DOHH2 (cell line): ENCODE data around the gene CIBAR2.

Experiments
- H3F3A ChIP-seq: fragments of 200-600 bp; sonication (generic), shearing (Covaris generic); 2 replicates; pipeline ENCODE4 v1.6.0; 2016; ENCODE audit warnings: antibody characterized with exemption, mild to moderate bottlenecking; ENCODE audit not compliant: control insufficient read depth, insufficient read depth
- H3K27ac ChIP-seq: fragments of 200-600 bp; sonication (generic); 2 replicates; pipeline ENCODE4 v1.5.1; 2014; ENCODE audit warnings: low read depth, mild to moderate bottlenecking, low read length, moderate library complexity
- H3K27me3 ChIP-seq: fragments of 200-600 bp; sonication (generic); 2 replicates; pipeline ENCODE4 v1.6.1; 2014; ENCODE audit warnings: mild to moderate bottlenecking, low read length, mixed read lengths; ENCODE audit not compliant: control insufficient read depth
- H3K36me3 ChIP-seq: fragments of 200-600 bp; sonication (generic); 2 replicates; pipeline ENCODE4 v1.6.1; 2014; ENCODE audit warnings: mild to moderate bottlenecking, low read length, moderate library complexity, mixed read lengths; ENCODE audit not compliant: control insufficient read depth
- H3K4me1 ChIP-seq: fragments of 200-600 bp; sonication (generic); 2 replicates; pipeline ENCODE4 v1.6.1; 2014; ENCODE audit warnings: mild to moderate bottlenecking, low read length, mixed read lengths; ENCODE audit not compliant: control insufficient read depth
- H3K4me2 ChIP-seq: fragments of 200-600 bp; sonication (generic); 2 replicates; pipeline ENCODE4 v1.6.0; 2014; ENCODE audit warnings: mild to moderate bottlenecking, low read length, moderate library complexity
- H3K4me3 ChIP-seq: fragments of 200-600 bp; sonication (generic); 2 replicates; pipeline ENCODE4 v1.5.1; 2014; ENCODE audit warnings: mild to moderate bottlenecking, low read length, mixed read lengths
- H3K79me2 ChIP-seq: fragments of 200-600 bp; sonication (generic); 2 replicates; pipeline ENCODE4 v1.6.1; 2014; ENCODE audit warnings: mild to moderate bottlenecking, low read length, mixed read lengths; ENCODE audit not compliant: control insufficient read depth
- H3K9me2 ChIP-seq: fragments of 200-600 bp; sonication (generic); replicated peaks from 2 replicates; pipeline ENCODE4 v1.6.1; 2014; ENCODE audit warnings: mild to moderate bottlenecking, low read length, mixed read lengths; ENCODE audit not compliant: control insufficient read depth
- H3K9me3 ChIP-seq: fragments of 200-600 bp; sonication (generic); 2 replicates; pipeline ENCODE4 v1.6.1; 2014; ENCODE audit warnings: antibody characterized with exemption, low read length, mixed read lengths; ENCODE audit not compliant: control insufficient read depth, insufficient read depth
- H4K20me1 ChIP-seq: fragments of 200-600 bp; sonication (generic); 2 replicates; pipeline ENCODE4 v1.6.0; 2014; ENCODE audit warnings: low read depth, mild to moderate bottlenecking, antibody characterized with exemption, low read length, moderate library complexity; ENCODE audit not compliant: control insufficient read depth, insufficient read depth
- EZH2phosphoT487 ChIP-seq: fragments of 200-600 bp; sonication (generic); IDR thresholded peaks from 2 replicates; pipeline ENCODE4 v1.6.1; 2017; ENCODE audit warnings: borderline replicate concordance, mild to moderate bottlenecking, antibody characterized with exemption, low read length, moderate library complexity, mixed read lengths
- TF ChIP-seq, protein P1 (sequence below): fragments of 200-600 bp; sonication (generic); IDR thresholded peaks from one replicate; pipeline ENCODE4 v1.5.1; 2014; ENCODE audit warnings: antibody characterized with exemption, mild to moderate bottlenecking, low read depth, low read length; ENCODE audit not compliant: poor library complexity, severe bottlenecking

Gene CIBAR2

GRCh38 chr16:85152414-85153030, 40.2 kb upstream of the CIBAR2 start:
- H3K9me3 ChIP-seq, result no peaks in the 10 kb centered on the region
- H3K4me3 ChIP-seq, result no peak overlapping the region
- H3K4me1 ChIP-seq, result no peaks in the 10 kb centered on the region
- no peaks in the 10 kb centered on the region for H3K36me3 ChIP-seq
- H3K79me2 ChIP-seq, result no peaks in the 10 kb centered on the region
- H3K9me2 ChIP-seq, result no peaks in the 10 kb centered on the region
- no peak overlapping the region for H3K27ac ChIP-seq
- H4K20me1 ChIP-seq, result no peaks in the 10 kb centered on the region
- no peak overlapping the region for H3K4me2 ChIP-seq
- no peak for TF ChIP-seq EZH2phosphoT487
- TF ChIP-seq, protein P1, sequence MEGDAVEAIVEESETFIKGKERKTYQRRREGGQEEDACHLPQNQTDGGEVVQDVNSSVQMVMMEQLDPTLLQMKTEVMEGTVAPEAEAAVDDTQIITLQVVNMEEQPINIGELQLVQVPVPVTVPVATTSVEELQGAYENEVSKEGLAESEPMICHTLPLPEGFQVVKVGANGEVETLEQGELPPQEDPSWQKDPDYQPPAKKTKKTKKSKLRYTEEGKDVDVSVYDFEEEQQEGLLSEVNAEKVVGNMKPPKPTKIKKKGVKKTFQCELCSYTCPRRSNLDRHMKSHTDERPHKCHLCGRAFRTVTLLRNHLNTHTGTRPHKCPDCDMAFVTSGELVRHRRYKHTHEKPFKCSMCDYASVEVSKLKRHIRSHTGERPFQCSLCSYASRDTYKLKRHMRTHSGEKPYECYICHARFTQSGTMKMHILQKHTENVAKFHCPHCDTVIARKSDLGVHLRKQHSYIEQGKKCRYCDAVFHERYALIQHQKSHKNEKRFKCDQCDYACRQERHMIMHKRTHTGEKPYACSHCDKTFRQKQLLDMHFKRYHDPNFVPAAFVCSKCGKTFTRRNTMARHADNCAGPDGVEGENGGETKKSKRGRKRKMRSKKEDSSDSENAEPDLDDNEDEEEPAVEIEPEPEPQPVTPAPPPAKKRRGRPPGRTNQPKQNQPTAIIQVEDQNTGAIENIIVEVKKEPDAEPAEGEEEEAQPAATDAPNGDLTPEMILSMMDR, result no peak
- no peaks in the 10 kb centered on the region for H3K27me3 ChIP-seq
- H3F3A ChIP-seq, result no peaks in the 10 kb centered on the region

- no peak overlapping the region for H3K27ac ChIP-seq
- no peaks in the 10 kb centered on the region for H3K4me1 ChIP-seq
- no peaks in the 10 kb centered on the region for H3K9me3 ChIP-seq
- no peaks in the 10 kb centered on the region for H3F3A ChIP-seq
- H3K4me3 ChIP-seq, result no peak overlapping the region
- H3K9me2 ChIP-seq, result no peaks in the 10 kb centered on the region
- no peaks in the 10 kb centered on the region for H3K27me3 ChIP-seq
- no peak for TF ChIP-seq EZH2phosphoT487
- TF ChIP-seq, protein P1, result no peak
- H4K20me1 ChIP-seq, result no peaks in the 10 kb centered on the region
- H3K36me3 ChIP-seq, result no peaks in the 10 kb centered on the region
- H3K79me2 ChIP-seq, result no peaks in the 10 kb centered on the region
- no peak overlapping the region for H3K4me2 ChIP-seq
These were observed 39.5 kb upstream of the CIBAR2 start for GRCh38 chr16:85151603-85152413.

DNA sequence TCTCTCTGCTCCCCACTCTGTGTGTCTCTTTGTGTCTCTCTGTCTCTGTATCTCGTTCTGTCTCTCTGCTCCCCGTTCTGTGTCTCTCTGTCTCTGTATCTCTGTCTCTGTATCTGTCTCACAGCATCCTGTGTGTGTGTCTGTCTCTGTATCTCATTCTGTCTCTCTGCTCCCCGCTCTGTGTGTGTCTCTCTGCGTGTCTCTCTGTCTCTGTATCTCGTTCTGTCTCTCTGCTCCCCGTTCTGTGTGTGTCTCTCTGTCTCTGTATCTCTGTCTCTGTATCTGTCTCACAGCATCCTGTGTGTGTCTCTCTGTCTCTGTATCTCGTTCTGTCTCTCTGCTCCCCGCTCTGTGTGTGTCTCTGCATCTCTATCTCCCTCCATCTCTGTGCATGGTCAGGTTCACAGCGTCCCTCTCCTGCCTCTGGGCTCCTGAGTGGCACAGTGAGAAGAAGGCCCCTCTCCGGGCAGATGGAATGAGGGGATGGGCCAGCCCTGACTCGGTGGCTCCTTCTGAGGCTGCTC, 38.9 kb upstream of the CIBAR2 start:
- no peaks in the 10 kb centered on the region for H3K79me2 ChIP-seq
- no peak overlapping the region for H3K4me3 ChIP-seq
- TF ChIP-seq, protein P1, result no peak
- TF ChIP-seq EZH2phosphoT487, result no peak
- H3K9me3 ChIP-seq, result no peaks in the 10 kb centered on the region
- no peaks in the 10 kb centered on the region for H3F3A ChIP-seq
- no peaks in the 10 kb centered on the region for H3K9me2 ChIP-seq
- H3K4me2 ChIP-seq, result no peak overlapping the region
- H3K4me1 ChIP-seq, result no peaks in the 10 kb centered on the region
- no peak overlapping the region for H3K27ac ChIP-seq
- H3K27me3 ChIP-seq, result no peaks in the 10 kb centered on the region
- H3K36me3 ChIP-seq, result no peaks in the 10 kb centered on the region
- H4K20me1 ChIP-seq, result no peaks in the 10 kb centered on the region
